Fibroblast of lung (primary cell): Measurements from ENCODE around the gene VPS26B. TPM values are rescaled to one million over a fixed set of nuclear protein-coding genes. Genes with fewer than 3 reads are reported as not detected.
"Not testable (repeated sequence)": the region's sequence is repeated elsewhere in the genome, so short reads cannot be mapped to it uniquely, and the experiment has no call there.

Source experiments
- DNase-seq, 2 donors: peaks; one replicate each; pipeline versions ENCODE4 v3.0.0 to v3.0.0-alpha.2; 2010; ENCODE audit warnings: low read depth in 2 of 2
- H2AFZ ChIP-seq: 2 replicates; pipeline ENCODE4 v1.5.1; 2012; ENCODE audit warnings: low read length, control low read depth, inconsistent platforms
- H3K27ac ChIP-seq: 2 replicates; pipeline ENCODE4 v1.5.1; 2011; ENCODE audit warnings: low read length, control low read depth; ENCODE audit not compliant: insufficient read depth
- H3K27me3 ChIP-seq: 2 replicates; pipeline ENCODE4 v1.5.1; 2011; ENCODE audit warnings: mild to moderate bottlenecking, low read length; ENCODE audit not compliant: control insufficient read depth, insufficient read depth
- H3K36me3 ChIP-seq: 2 replicates; pipeline ENCODE4 v1.5.1; 2011; ENCODE audit warnings: low read length; ENCODE audit not compliant: control insufficient read depth, insufficient read depth
- H3K4me1 ChIP-seq: 2 replicates; pipeline ENCODE4 v1.5.1; 2011; ENCODE audit warnings: low read length; ENCODE audit not compliant: control insufficient read depth, insufficient read depth; ENCODE audit errors: extremely low read depth
- H3K4me2 ChIP-seq: 2 replicates; pipeline ENCODE4 v1.5.1; 2011; ENCODE audit warnings: low read length, control low read depth; ENCODE audit not compliant: insufficient read depth; ENCODE audit errors: extremely low read depth
- H3K4me3 ChIP-seq, 4 experiments: fragments of 200-600 bp in 1 of 4; sonication (generic) in 1 of 4; replicated peaks in 1 of 4; 2 replicates each; pipeline ENCODE4 v1.5.1; 2011 to 2016; ENCODE audit warnings: low read length in 4 of 4, low read depth in 3 of 4, mild to moderate bottlenecking in 3 of 4, control low read depth in 2 of 4, inconsistent platforms in 1 of 4, mixed read lengths in 1 of 4; ENCODE audit not compliant: insufficient read depth in 1 of 4; ENCODE audit errors: control extremely low read depth in 1 of 4
- H3K79me2 ChIP-seq: 2 replicates; pipeline ENCODE4 v1.5.1; 2012; ENCODE audit warnings: mild to moderate bottlenecking, low read length, inconsistent platforms; ENCODE audit not compliant: control insufficient read depth, insufficient read depth
- H3K9ac ChIP-seq: 2 replicates; pipeline ENCODE4 v1.5.1; 2011; ENCODE audit warnings: mild to moderate bottlenecking, low read length, control low read depth; ENCODE audit not compliant: insufficient read depth
- H3K9me3 ChIP-seq: 2 replicates; pipeline ENCODE4 v1.5.1; 2012; ENCODE audit warnings: low read depth, low read length; ENCODE audit not compliant: control insufficient read depth, insufficient read depth
- H4K20me1 ChIP-seq: 2 replicates; pipeline ENCODE4 v1.5.1; 2011; ENCODE audit warnings: low read length; ENCODE audit not compliant: control insufficient read depth, insufficient read depth; ENCODE audit errors: extremely low read depth
- EZH2 ChIP-seq: IDR thresholded peaks from 2 replicates; pipeline ENCODE4 v1.5.1; 2012; ENCODE audit warnings: low read length, control low read depth, mild to moderate bottlenecking; ENCODE audit errors: missing control alignments
- polyA plus RNA-seq, 2 donors: library from polyadenylated mRNA; depleted of rRNA in 1 of 2; stranded (reverse) in 1 of 2; unstranded in 1 of 2; fragments of >200 nt; gene quantifications; 2 replicates each; pipeline ENCODE4 v1.2.1, GENCODE V29; 2011 to 2012; ENCODE audit warnings: missing spikeins in 1 of 2
- total RNA-seq: library from RNA; depleted of rRNA; stranded (reverse); fragments of >200 nt; gene quantifications from 2 replicates; pipeline ENCODE4 v1.2.1, GENCODE V29; 2014
- TF ChIP-seq, protein P1 (sequence below), 2 donors: IDR thresholded peaks in 1 of 2; conservative IDR thresholded peaks in 1 of 2; 1 replicate in 1 of 2; 2 replicates in 1 of 2; pipeline ENCODE4 v1.5.1; 2011 to 2012; ENCODE audit warnings: low read length in 2 of 2, control low read depth in 1 of 2, inconsistent platforms in 1 of 2, low read depth in 1 of 2, mild to moderate bottlenecking in 1 of 2

The VPS26B gene
- total and polyA plus RNA-seq, 2 donors (not counting 1 experiment from before 2014, with no cell fraction given), result 39.0 to 44.3 TPM

DNA sequence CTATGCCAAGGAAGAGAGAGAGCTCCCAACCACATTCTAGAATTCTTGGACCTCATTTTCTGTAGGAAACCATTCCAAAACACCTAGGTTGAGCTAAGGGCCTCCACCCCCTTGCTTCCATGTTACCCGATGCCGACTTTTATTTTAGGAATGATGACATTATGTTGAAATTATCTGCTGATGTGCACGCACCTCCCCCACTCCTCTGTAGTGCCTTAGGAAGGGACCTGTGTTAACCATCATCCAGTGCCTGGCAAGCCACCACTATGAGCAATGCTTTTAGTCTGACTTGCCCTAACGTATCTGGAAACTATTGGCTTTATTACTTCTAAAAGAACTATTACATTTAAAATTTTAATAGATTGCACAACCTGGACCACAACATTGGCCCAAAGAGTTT is 42.8 kb upstream of the VPS26B start:
- Histone ChIP-seq H3K9me3 (no peaks in the 10 kb centered on the region), H3K4me2 (no peak overlapping the region), H3K4me1 (no peaks in the 10 kb centered on the region), H3K36me3 (peaks cover 4% of the 10 kb centered on the region), H4K20me1 (no peaks in the 10 kb centered on the region), H3K27ac (no peak overlapping the region), H3K27me3 (no peaks in the 10 kb centered on the region), H2AFZ (no peak overlapping the region), H3K79me2 (no peaks in the 10 kb centered on the region), H3K4me3 (no peak overlapping the region), H3K9ac (no peak overlapping the region)
- TF ChIP-seq EZH2, result no peak
- TF ChIP-seq, protein P1, sequence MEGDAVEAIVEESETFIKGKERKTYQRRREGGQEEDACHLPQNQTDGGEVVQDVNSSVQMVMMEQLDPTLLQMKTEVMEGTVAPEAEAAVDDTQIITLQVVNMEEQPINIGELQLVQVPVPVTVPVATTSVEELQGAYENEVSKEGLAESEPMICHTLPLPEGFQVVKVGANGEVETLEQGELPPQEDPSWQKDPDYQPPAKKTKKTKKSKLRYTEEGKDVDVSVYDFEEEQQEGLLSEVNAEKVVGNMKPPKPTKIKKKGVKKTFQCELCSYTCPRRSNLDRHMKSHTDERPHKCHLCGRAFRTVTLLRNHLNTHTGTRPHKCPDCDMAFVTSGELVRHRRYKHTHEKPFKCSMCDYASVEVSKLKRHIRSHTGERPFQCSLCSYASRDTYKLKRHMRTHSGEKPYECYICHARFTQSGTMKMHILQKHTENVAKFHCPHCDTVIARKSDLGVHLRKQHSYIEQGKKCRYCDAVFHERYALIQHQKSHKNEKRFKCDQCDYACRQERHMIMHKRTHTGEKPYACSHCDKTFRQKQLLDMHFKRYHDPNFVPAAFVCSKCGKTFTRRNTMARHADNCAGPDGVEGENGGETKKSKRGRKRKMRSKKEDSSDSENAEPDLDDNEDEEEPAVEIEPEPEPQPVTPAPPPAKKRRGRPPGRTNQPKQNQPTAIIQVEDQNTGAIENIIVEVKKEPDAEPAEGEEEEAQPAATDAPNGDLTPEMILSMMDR (conservative IDR thresholded peaks at IDR 0.05 in 1 of 2, IDR thresholded peaks at IDR 0.05 in 1 of 2; ENCODE audit: low read depth in 1 of 2, low read length in 2 of 2), result no peak
- peak; percentile 38 to 56 for DNase-seq

DNA sequence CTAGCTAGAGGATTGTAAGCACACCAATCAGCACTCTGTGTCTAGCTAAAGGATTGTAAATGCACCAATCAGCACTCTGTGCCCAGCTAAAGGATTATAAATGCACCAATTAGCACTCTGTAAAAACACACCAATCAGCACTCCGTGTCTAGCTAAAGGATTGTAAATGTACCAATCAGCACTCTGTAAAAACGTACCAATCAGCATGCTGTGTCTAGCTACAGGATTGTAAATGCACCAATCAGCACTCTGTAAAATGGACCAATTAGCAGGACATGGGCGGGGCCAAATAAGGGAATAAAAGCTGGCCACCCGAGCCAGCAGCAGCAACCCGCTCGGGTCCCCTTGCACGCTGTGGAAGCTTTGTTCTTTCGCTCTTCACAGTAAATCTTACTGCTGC is 36.4 kb upstream of the VPS26B start:
- H3K36me3 ChIP-seq, H3K9ac ChIP-seq, H4K20me1 ChIP-seq, DNase-seq, H3K27me3 ChIP-seq, H3K4me1 ChIP-seq, H3K9me3 ChIP-seq, H3K4me3 ChIP-seq, H3K27ac ChIP-seq, H3K4me2 ChIP-seq, H3K79me2 ChIP-seq, H2AFZ ChIP-seq: not testable (repeated sequence)

DNA sequence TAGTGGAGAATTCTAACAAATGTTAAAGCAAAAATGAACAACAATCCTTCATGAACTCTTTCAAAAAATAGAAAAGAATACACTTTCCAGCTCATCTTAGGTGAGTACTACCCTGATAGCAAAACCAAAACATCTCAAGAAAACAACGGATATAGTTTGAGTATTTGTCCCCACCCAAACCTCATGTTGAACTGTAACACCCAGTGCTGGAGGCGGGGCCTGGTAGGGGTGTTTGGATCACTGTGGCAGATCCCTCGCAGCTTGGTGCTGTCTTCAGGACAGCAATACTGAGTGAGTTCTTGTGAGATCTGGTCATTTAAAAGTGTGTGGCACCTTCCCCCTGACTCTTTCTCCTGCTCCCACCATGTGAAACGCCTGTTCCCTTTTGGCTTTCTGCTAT is 27.7 kb upstream of the VPS26B start:
- TF ChIP-seq EZH2, result no peak
- TF ChIP-seq, protein P1 (conservative IDR thresholded peaks at IDR 0.05 in 1 of 2, IDR thresholded peaks at IDR 0.05 in 1 of 2; ENCODE audit: low read depth in 1 of 2, low read length in 2 of 2), result no peak
- DNase-seq, result no peak
- Histone ChIP-seq H3K36me3 (peaks cover 1% of the 10 kb centered on the region), H3K4me2 (no peak overlapping the region), H3K4me3 (no peak overlapping the region), H3K27me3 (no peaks in the 10 kb centered on the region), H2AFZ (no peak overlapping the region), H3K27ac (no peak overlapping the region), H3K4me1 (no peaks in the 10 kb centered on the region), H4K20me1 (no peaks in the 10 kb centered on the region), H3K79me2 (no peaks in the 10 kb centered on the region), H3K9me3 (no peaks in the 10 kb centered on the region), H3K9ac (no peak overlapping the region)

DNA sequence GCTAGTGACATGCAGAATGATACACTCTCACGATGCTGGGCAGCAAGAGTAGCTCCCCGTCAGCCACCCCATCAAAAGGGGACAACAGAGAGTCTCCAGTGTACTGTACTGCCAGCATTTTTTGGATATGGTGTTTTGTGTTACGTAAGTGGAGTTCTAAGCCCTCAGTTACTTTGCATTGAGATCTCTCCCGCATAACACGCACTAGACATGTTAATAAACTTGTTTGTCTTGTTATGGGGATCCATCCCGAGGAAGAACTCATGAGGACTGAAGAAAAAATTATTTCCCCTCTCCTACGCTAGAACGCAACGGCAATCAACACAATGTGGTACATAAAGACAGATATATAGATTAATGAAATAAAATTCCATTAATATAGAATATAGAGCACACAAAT is 24.9 kb upstream of the VPS26B start:
- DNase-seq, result no peak
- no peak for TF ChIP-seq EZH2
- TF ChIP-seq, protein P1 (conservative IDR thresholded peaks at IDR 0.05 in 1 of 2, IDR thresholded peaks at IDR 0.05 in 1 of 2; ENCODE audit: low read depth in 1 of 2, low read length in 2 of 2), result no peak

More for the DNA sequence above, 24.9 kb upstream of the VPS26B start:
- no peaks in the 10 kb centered on the region for H3K27me3 ChIP-seq
- no peak overlapping the region for H3K27ac ChIP-seq
- no peaks in the 10 kb centered on the region for H3K79me2 ChIP-seq
- H3K4me3 ChIP-seq, result no peak overlapping the region
- H4K20me1 ChIP-seq, result no peaks in the 10 kb centered on the region
- no peaks in the 10 kb centered on the region for H3K4me1 ChIP-seq
- H2AFZ ChIP-seq, result no peak overlapping the region
- no peak overlapping the region for H3K4me2 ChIP-seq
- no peaks in the 10 kb centered on the region for H3K9me3 ChIP-seq
- no peak overlapping the region for H3K9ac ChIP-seq
- peaks cover 5% of the 10 kb centered on the region for H3K36me3 ChIP-seq
